GM12878 (cell line): ENCODE results near the gene PUS3. TPM values are rescaled to one million over a fixed set of nuclear protein-coding genes. Genes with fewer than 3 reads are reported as not detected.

Source experiments
- ATAC-seq: fragments of 200-7000 bp; cut with Tn5 transposase; 3 replicates; pipeline ENCODE4 v1.9.1; 2020; ENCODE audit warnings: mild to moderate bottlenecking, moderate library complexity
- BruUV-seq: library from RNA; stranded (reverse); fragments of 400-500 nt; replicated peaks from 2 replicates; lab custom pipeline; 2021; lab: Mats Ljungman, UMichigan
- CTCF ChIA-PET: fragments of 300-600 bp; sonication (Branson Sonifier 250); formaldehyde crosslinking; extraction: SDS; loops from one replicate; lab custom pipeline; 2021; ENCODE audit warnings: inconsistent platforms; lab: Yijun Ruan, JAX
- POLR2A ChIA-PET: fragments of 350-600 bp; formaldehyde crosslinking; extraction: SDS; loops from one replicate; lab custom pipeline; 2021; ENCODE audit warnings: inconsistent platforms; lab: Charles Lee
- RAD21 ChIA-PET: fragments of 300-600 bp; sonication (Branson Sonifier 250); formaldehyde crosslinking; loops from one replicate; lab custom pipeline; 2023; ENCODE audit warnings: antibody characterized with exemption; ENCODE audit not compliant: unreplicated experiment; lab: Charles Lee
- SMC1A ChIA-PET: fragments of 300-600 bp; sonication (Branson Sonifier 250); formaldehyde crosslinking; loops from one replicate; lab custom pipeline; 2023; ENCODE audit not compliant: unreplicated experiment, uncharacterized antibody; lab: Charles Lee
- DNase-seq: peaks from one replicate; pipeline ENCODE4 v3.0.0-alpha.2; 2011; ENCODE audit warnings: low read depth, low spot score
- FAIRE-seq: peaks from 3 replicates; lab custom pipeline; 2011; peaks lifted over from hg19 to GRCh38; lab: Jason Lieb, UNC
- H2AFZ ChIP-seq: 2 replicates; pipeline ENCODE4 v1.6.0; 2011; ENCODE audit warnings: low read depth, low read length, control low read depth; ENCODE audit not compliant: control insufficient read depth
- H3K27ac ChIP-seq: 2 replicates; pipeline ENCODE4 v1.5.1; 2011; ENCODE audit warnings: control low read depth; ENCODE audit not compliant: control insufficient read depth, insufficient read depth
- H3K27me3 ChIP-seq, 2 experiments: replicated peaks in 1 of 2; 2 replicates each; pipeline versions ENCODE4 v1.6.0 to v1.6.1; 2011; ENCODE audit warnings: low read length in 1 of 2; ENCODE audit not compliant: control insufficient read depth in 2 of 2, insufficient read depth in 2 of 2
- H3K36me3 ChIP-seq, 2 experiments: 2 replicates each; pipeline ENCODE4 v1.5.1; 2011; ENCODE audit warnings: low read length in 1 of 2; ENCODE audit not compliant: control insufficient read depth in 2 of 2, insufficient read depth in 2 of 2
- H3K4me1 ChIP-seq: 2 replicates; pipeline ENCODE4 v1.6.1; 2011; ENCODE audit warnings: mild to moderate bottlenecking, low read length, moderate library complexity, mixed read lengths; ENCODE audit not compliant: control insufficient read depth, insufficient read depth
- H3K4me2 ChIP-seq: 2 replicates; pipeline ENCODE4 v1.6.0; 2011; ENCODE audit warnings: control low read depth; ENCODE audit not compliant: control insufficient read depth, insufficient read depth
- H3K4me3 ChIP-seq: fragments of 200-600 bp; sonication (generic); 2 replicates; pipeline ENCODE4 v1.5.1; 2016
- H3K79me2 ChIP-seq: 2 replicates; pipeline ENCODE4 v1.6.0; 2011; ENCODE audit warnings: low read length; ENCODE audit not compliant: control insufficient read depth, insufficient read depth
- H3K9ac ChIP-seq: 2 replicates; pipeline ENCODE4 v1.8.0; 2011; ENCODE audit warnings: low read length, control low read depth, mixed read lengths; ENCODE audit not compliant: control insufficient read depth, insufficient read depth
- H3K9me3 ChIP-seq: replicated peaks from 3 replicates; pipeline ENCODE4 v1.5.1; 2011; ENCODE audit warnings: mild to moderate bottlenecking, low read length; ENCODE audit not compliant: control insufficient read depth, insufficient read depth
- H4K20me1 ChIP-seq: 2 replicates; pipeline ENCODE4 v1.6.0; 2011; ENCODE audit not compliant: control insufficient read depth, insufficient read depth
- BCLAF1 ChIP-seq: fragments of 450-650 bp; IDR thresholded peaks from 2 replicates; pipeline ENCODE4 v1.6.1; 2017; ENCODE audit warnings: antibody characterized with exemption, mild to moderate bottlenecking, moderate library complexity
- HSF1 ChIP-seq: fragments of 150-350 bp; IDR thresholded peaks from 2 replicates; pipeline ENCODE4 v1.6.1; 2014; ENCODE audit warnings: mild to moderate bottlenecking, low read depth, low read length
- IRF4 ChIP-seq: IDR thresholded peaks from 2 replicates; pipeline ENCODE4 v1.6.1; 2011; ENCODE audit warnings: low read depth, low read length
- JUNB ChIP-seq: IDR thresholded peaks from 2 replicates; pipeline ENCODE4 v1.6.1; 2016; ENCODE audit warnings: antibody characterized with exemption, mild to moderate bottlenecking
- JUND ChIP-seq: IDR thresholded peaks from 2 replicates; pipeline ENCODE4 v1.6.1; 2012; ENCODE audit warnings: low read depth, mild to moderate bottlenecking, low read length, improper control_type of control experiment, moderate library complexity
- MYB ChIP-seq: fragments of 150-350 bp; IDR thresholded peaks from 2 replicates; pipeline ENCODE4 v1.6.1; 2014; ENCODE audit warnings: mild to moderate bottlenecking, low read depth, low read length, borderline replicate concordance
- NR2C1 ChIP-seq: fragments of 450-650 bp; IDR thresholded peaks from 2 replicates; pipeline ENCODE4 v1.6.1; 2017; ENCODE audit warnings: antibody characterized with exemption, mild to moderate bottlenecking, moderate library complexity
- NR2C2 ChIP-seq: IDR thresholded peaks from 2 replicates; pipeline ENCODE4 v1.6.1; 2011; ENCODE audit warnings: borderline replicate concordance, low read depth; ENCODE audit not compliant: control insufficient read depth, insufficient read length
- RB1 ChIP-seq: fragments of 450-650 bp; formaldehyde crosslinking; IDR thresholded peaks from 2 replicates; pipeline ENCODE4 v1.6.1; 2017; ENCODE audit warnings: mild to moderate bottlenecking, borderline replicate concordance
- RFX5 ChIP-seq: IDR thresholded peaks from 2 replicates; pipeline ENCODE4 v1.6.1; 2011; ENCODE audit warnings: low read depth, low read length, improper control_type of control experiment
- SIX5 ChIP-seq: IDR thresholded peaks from 2 replicates; pipeline ENCODE4 v1.6.1; 2011; ENCODE audit warnings: mild to moderate bottlenecking, low read depth, low read length, moderate library complexity; ENCODE audit not compliant: severe bottlenecking
- SMAD5 ChIP-seq: IDR thresholded peaks from 2 replicates; pipeline ENCODE4 v1.6.1; 2016; ENCODE audit warnings: antibody characterized with exemption, low read depth
- SRF ChIP-seq, 2 experiments: IDR thresholded peaks; 2 replicates each; pipeline ENCODE4 v1.6.1; 2011; ENCODE audit warnings: low read depth in 2 of 2, low read length in 2 of 2, mild to moderate bottlenecking in 1 of 2, moderate library complexity in 1 of 2
- STAT1 ChIP-seq: fragments of 450-650 bp; conservative IDR thresholded peaks from 2 replicates; pipeline ENCODE4 v1.6.1; 2014; ENCODE audit warnings: antibody characterized with exemption, mild to moderate bottlenecking
- SUZ12 ChIP-seq: fragments of 200-600 bp; sonication (generic); IDR thresholded peaks from one replicate; pipeline ENCODE4 v1.6.1; 2018; ENCODE audit warnings: antibody characterized with exemption, mild to moderate bottlenecking; ENCODE audit not compliant: unreplicated experiment
- USF1 ChIP-seq: IDR thresholded peaks from 2 replicates; pipeline ENCODE4 v1.6.1; 2011; ENCODE audit warnings: borderline replicate concordance, low read depth, mild to moderate bottlenecking, moderate library complexity, mixed read lengths, low read length; ENCODE audit not compliant: insufficient read depth; ENCODE audit errors: extremely low read length
- ZBTB33 ChIP-seq: fragments of 450-650 bp; IDR thresholded peaks from 2 replicates; pipeline ENCODE4 v1.6.1; 2017; ENCODE audit warnings: mild to moderate bottlenecking
- ZNF207 ChIP-seq: fragments of 450-650 bp; IDR thresholded peaks from 2 replicates; pipeline ENCODE4 v1.6.1; 2014; ENCODE audit warnings: antibody characterized with exemption, mild to moderate bottlenecking, borderline replicate concordance
- in situ Hi-C: fragments of 300-500 bp; cut with MboI; formaldehyde crosslinking; loops from 9 replicates; pipeline ENCODE4 v1.14.3; 2018; ENCODE audit warnings: mixed read lengths
- intact Hi-C: fragments of 100-400 bp; cut with micrococcal nuclease; formaldehyde crosslinking; loops from one replicate; pipeline ENCODE4 v1.14.2; 2022; ENCODE audit not compliant: unreplicated experiment
- polyA plus RNA-seq, 11 experiments: library from polyadenylated mRNA; depleted of rRNA in 4 of 11; unstranded in 6 of 11; stranded (reverse) in 5 of 11; fragments of >200 nt; fragmentation: Nextera tagmentation in 4 of 11; fragmentation: Illumina TruSeq in 1 of 11; extraction: Ambion mirVana in 4 of 11; extraction: Trizol in 1 of 11; gene quantifications; 1 replicate in 1 of 11; 2 replicates in 10 of 11; pipeline versions ENCODE4 v1.2.1 to v1.2.3, GENCODE V29; 2011 to 2016; ENCODE audit warnings: inconsistent platforms in 2 of 11, missing spikeins in 2 of 11, low read depth in 1 of 11
- total RNA-seq, 4 experiments: library from RNA; depleted of rRNA in 3 of 4; stranded (reverse); fragments of >200 nt in 3 of 4; fragmentation: Illumina TruSeq in 1 of 4; extraction: Trizol in 1 of 4; gene quantifications; 2 replicates each; pipeline versions ENCODE4 v1.2.1 to v1.2.3, GENCODE V29; 2013 to 2021

Gene PUS3
- total and polyA plus RNA-seq, 10 of the 15 experiments (the other 5 are each of a cell fraction or from before 2014, with no cell fraction given): 10.9 to 22.4 (median 14.3) TPM

GRCh38 chr11:125846188-125846587, 56.8 kb downstream of the PUS3 start:
- intact Hi-C loops: no loop called here
- FAIRE-seq: no peak
- TF ChIP-seq MYB: no peak
- no peak for TF ChIP-seq RFX5
- TF ChIP-seq SIX5: no peak
- no peak for TF ChIP-seq NR2C2
- no peak for TF ChIP-seq ZBTB33
- no peak for TF ChIP-seq HSF1
- no peak for TF ChIP-seq IRF4
- TF ChIP-seq SRF (IDR thresholded peaks at IDR 0.05; ENCODE audit: low read depth in 2 of 2, low read length in 2 of 2): no peak
- no peak for TF ChIP-seq SUZ12
- no peak for TF ChIP-seq USF1
- no peak for TF ChIP-seq JUND
- no peak for TF ChIP-seq SMAD5
- TF ChIP-seq ZNF207: no peak
- no peak for TF ChIP-seq RB1
- TF ChIP-seq NR2C1: no peak
- TF ChIP-seq JUNB: no peak
- no peak for TF ChIP-seq BCLAF1
- TF ChIP-seq STAT1: no peak
- H3K4me2 ChIP-seq: no peak overlapping the region
- no TSS peak for BruUV-seq
- ChIA-PET POLR2A (no interaction called here), CTCF (no interaction called here), SMC1A (no interaction called here), RAD21 (no interaction called here)
- no peak for ATAC-seq
- in situ Hi-C loops: no loop called here
- H3K9ac ChIP-seq: no peak overlapping the region
- no peaks in the 10 kb centered on the region for H3K79me2 ChIP-seq
- no peaks in the 10 kb centered on the region for H3K36me3 ChIP-seq
- H3K4me1 ChIP-seq: no peaks in the 10 kb centered on the region
- H4K20me1 ChIP-seq: no peaks in the 10 kb centered on the region
- no peak overlapping the region for H2AFZ ChIP-seq
- no peaks in the 10 kb centered on the region for H3K27me3 ChIP-seq
- peaks cover 4% of the 10 kb centered on the region; the same call in 2 of the 3 replicates for H3K9me3 ChIP-seq
- H3K4me3 ChIP-seq: no peak overlapping the region
- no peak overlapping the region for H3K27ac ChIP-seq
- DNase-seq: no peak
